Measurements from ENCODE around the gene ZNF330. TPM values are rescaled to one million over a fixed set of nuclear protein-coding genes. Genes with fewer than 3 reads are reported as not detected.

Gene ZNF330
- total and polyA plus RNA-seq, 2 of the 4 experiments (the other 2 are of a cell fraction) = 27.2 to 34.1 TPM

DNA sequence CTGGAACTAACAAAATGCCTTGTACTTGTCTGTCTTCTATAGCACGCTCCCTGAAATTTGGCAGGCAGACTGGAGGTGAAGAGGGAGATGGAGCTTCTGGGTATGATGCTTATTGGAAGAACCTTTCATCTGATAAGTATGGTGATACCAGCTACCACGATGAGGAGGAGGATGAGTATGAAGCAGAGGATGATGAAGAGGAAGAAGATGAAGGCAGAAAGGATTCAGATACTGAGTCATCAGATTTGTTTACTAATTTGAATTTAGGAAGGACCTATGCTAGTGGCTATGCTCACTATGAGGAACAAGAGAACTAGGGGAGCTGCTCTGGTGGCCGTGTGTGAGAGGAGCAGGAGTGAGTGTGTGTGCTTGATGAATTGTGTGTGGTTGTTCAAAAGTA, 13.0 kb downstream of the ZNF330 start:
- Histone ChIP-seq H3K14ac (replicated peaks; ENCODE audit: low read depth, low read length) (no peak overlapping the region), H3K9ac (ENCODE audit: low read depth, low read length) (no peak overlapping the region), H4K5ac (ENCODE audit: low read depth, low read length) (no peak overlapping the region), H2BK5ac (ENCODE audit: low read depth, low read length, poor library complexity, severe bottlenecking) (no peak overlapping the region), H3K4me3 (ENCODE audit: insufficient read depth, low read depth, low read length) (no peak overlapping the region), H3K27me3 (ENCODE audit: control insufficient read depth, insufficient read depth, low read length) (no peaks in the 10 kb centered on the region), H3K4me1 (ENCODE audit: control insufficient read depth, insufficient read depth, low read length) (no peaks in the 10 kb centered on the region), H2AK5ac (ENCODE audit: low read depth, low read length) (no peak overlapping the region), H3K4ac (ENCODE audit: low read depth, low read length) (no peak overlapping the region), H4K8ac (ENCODE audit: low read depth in 2 of 2, low read length in 2 of 2) (no peak overlapping the region), H2AK9ac (replicated peaks; ENCODE audit: low read depth, low read length, poor library complexity) (no peak overlapping the region), H2BK15ac (ENCODE audit: low read depth, low read length) (no peak overlapping the region), H3K27ac (ENCODE audit: insufficient read depth, low read length) (no peak overlapping the region), H3K36me3 (ENCODE audit: control insufficient read depth, insufficient read depth, low read length) (peaks cover 17% of the 10 kb centered on the region), H3K9me3 (ENCODE audit: control insufficient read depth, insufficient read depth, low read length) (no peaks in the 10 kb centered on the region), H2AFZ (replicated peaks; ENCODE audit: low read length, poor library complexity) (no peak overlapping the region), H4K91ac (ENCODE audit: insufficient read depth, low read depth, low read length) (no peak overlapping the region), H3K23ac (ENCODE audit: low read depth, low read length) (no peak overlapping the region), H2BK120ac (ENCODE audit: low read depth, low read length) (no peak overlapping the region), H3K18ac (ENCODE audit: low read depth, low read length) (no peak overlapping the region), H3K79me1 (ENCODE audit: low read depth in 1 of 2, low read length in 2 of 2) (peaks cover 3 to 7% of the 10 kb centered on the region in 2 experiments; a peak in 2 of 4 replicates), H3K9me1 (ENCODE audit: insufficient read depth, low read length) (peaks cover 2% of the 10 kb centered on the region), H2BK20ac (ENCODE audit: low read depth, low read length) (no peak overlapping the region), H3K56ac (ENCODE audit: extremely low read depth, insufficient read depth, low read length) (no peak overlapping the region), H4K20me1 (ENCODE audit: insufficient read depth, low read length) (no peaks in the 10 kb centered on the region), H3K4me2 (ENCODE audit: low read depth, low read length) (no peak overlapping the region)
- no peak for ATAC-seq (ENCODE audit: low read depth)
- CTCF ChIA-PET = interaction anchor here (0.8 kb wide), 1 partner anchor 13 kb away, joined by 3 read pairs; no protein-coding TSS in a partner anchor
- intact Hi-C loops (cut with micrococcal nuclease) (no loop called here), dilution Hi-C loops (cut with HindIII; ENCODE audit: low sequenced_read_pairs, unreplicated experiment) (no loop called here), in situ Hi-C loops (cut with MboI; ENCODE audit: low sequenced_read_pairs) (no loop called here)
- no peak for DNase-seq
- WGBS, 2 experiments (ENCODE audit: extremely low coverage in 2 of 2, insufficient read length in 1 of 2) = 84% methylated on average over 3 of the region's 3 CpGs; no CpG with 5 or more reads in 1 of the 2 experiments
- POLR2A ChIA-PET (ENCODE audit: unreplicated experiment) = no interaction called here
- TF ChIP-seq USF2 (IDR thresholded peaks at IDR 0.05; ENCODE audit: low read depth, low read length) (no peak), NFE2L2 (IDR thresholded peaks at IDR 0.05; ENCODE audit: low read depth, low read length) (no peak), BHLHE40 (IDR thresholded peaks at IDR 0.05; ENCODE audit: low read depth, low read length) (no peak), CTCF (conservative IDR thresholded peaks at IDR 0.05; ENCODE audit: low read depth, low read length) (no peak), RAD21 (IDR thresholded peaks at IDR 0.05; ENCODE audit: low read length) (no peak), MXI1 (IDR thresholded peaks at IDR 0.05; ENCODE audit: borderline replicate concordance, low read depth, low read length) (no peak), POLR2A (IDR thresholded peaks at IDR 0.05; ENCODE audit: low read depth, low read length) (no peak), ELK1 (IDR thresholded peaks at IDR 0.05; ENCODE audit: borderline replicate concordance, low read depth, low read length) (no peak), MAZ (IDR thresholded peaks at IDR 0.05; ENCODE audit: borderline replicate concordance, low read depth, low read length) (no peak), RCOR1 (IDR thresholded peaks at IDR 0.05; ENCODE audit: insufficient replicate concordance, low read length) (no peak), CEBPB (IDR thresholded peaks at IDR 0.05; ENCODE audit: low read depth, low read length) (no peak), CHD1 (IDR thresholded peaks at IDR 0.05; ENCODE audit: low read depth, low read length) (no peak), FOS (IDR thresholded peaks at IDR 0.05; ENCODE audit: low read depth, low read length) (no peak), SMC3 (IDR thresholded peaks at IDR 0.05; ENCODE audit: low read depth, low read length) (no peak), RFX5 (IDR thresholded peaks at IDR 0.05; ENCODE audit: low read depth, low read length) (no peak), MAFK (IDR thresholded peaks at IDR 0.05; ENCODE audit: low read depth, low read length) (no peak)
- BruUV-seq (replicated peaks) = no TSS peak

All from IMR-90 (cell line).